ENCODE results near the gene MRPL58. TPM values are rescaled to one million over a fixed set of nuclear protein-coding genes. Genes with fewer than 3 reads are reported as not detected.

MRPL58 gene
- total RNA-seq, 2 experiments from 2014 or later, result 53.6 to 62.4 TPM

GRCh38 chr17:75048249-75048878 lies 35.9 kb downstream of the MRPL58 start:
- ChIA-PET CTCF (interaction anchor here (0.8 to 2.1 kb wide), 7 partner anchors 12 to 153 kb away, joined by 3 to 11 read pairs (median 5); partner anchors contain the start of gene NT5C), POLR2A (interaction anchor here (0.6 to 1.6 kb wide), 6 partner anchors 8 to 487 kb away, joined by 3 to 9 read pairs (median 4); partner anchors contain the start of gene ARMC7)
- H3K27me3 Mint-ChIP-seq, result no peaks in the 10 kb centered on the region
- no peak for TF ChIP-seq CTCF (IDR thresholded peaks at IDR 0.05)
- H3K27ac Mint-ChIP-seq, result peak overlapping the region; percentile 90
- DNase-seq, result no peak
- no peak for ATAC-seq
- H3K36me3 Mint-ChIP-seq (ENCODE audit: low read depth), result peaks cover 10% of the 10 kb centered on the region
- intact Hi-C loops (cut with micrococcal nuclease), result no loop called here
- no peaks in the 10 kb centered on the region for H3K9me3 Mint-ChIP-seq
- peak overlapping the region; percentile 98 for H3K4me3 Mint-ChIP-seq
- peaks cover 40% of the 10 kb centered on the region for H3K4me1 Mint-ChIP-seq (ENCODE audit: low read depth)

GRCh38 chr17:75049057-75049456 lies 36.6 kb downstream of the MRPL58 start:
- H3K36me3 Mint-ChIP-seq (ENCODE audit: low read depth), result peaks cover 11% of the 10 kb centered on the region
- no peak for DNase-seq
- no peak for ATAC-seq
- no peak for TF ChIP-seq CTCF (IDR thresholded peaks at IDR 0.05)
- CTCF ChIA-PET, result interaction anchor here (0.8 to 2.1 kb wide), 7 partner anchors 11 to 152 kb away, joined by 3 to 11 read pairs (median 5); partner anchors contain the start of gene NT5C
- POLR2A ChIA-PET, result interaction anchor here (0.6 to 1.6 kb wide), 5 partner anchors 9 to 486 kb away, joined by 3 to 9 read pairs (median 4); partner anchors contain the start of gene ARMC7
- H3K4me3 Mint-ChIP-seq, result no peak overlapping the region
- peaks cover 37% of the 10 kb centered on the region for H3K4me1 Mint-ChIP-seq (ENCODE audit: low read depth)
- H3K27me3 Mint-ChIP-seq, result no peaks in the 10 kb centered on the region
- intact Hi-C loops (cut with micrococcal nuclease), result no loop called here
- no peaks in the 10 kb centered on the region for H3K9me3 Mint-ChIP-seq
- no peak overlapping the region for H3K27ac Mint-ChIP-seq

GRCh38 chr17:75049706-75050105 lies 37.2 kb downstream of the MRPL58 start:
- ChIA-PET POLR2A (interaction anchor here (1.5 kb wide), 1 partner anchor 9 kb away, joined by 5 read pairs; no protein-coding TSS in a partner anchor), CTCF (interaction anchor here (1.8 to 2.1 kb wide), 2 partner anchors 82 to 152 kb away, joined by 7 to 11 read pairs; partner anchors contain the start of gene NT5C)
- no peaks in the 10 kb centered on the region for H3K27me3 Mint-ChIP-seq
- H3K4me3 Mint-ChIP-seq, result no peak overlapping the region
- no peak for DNase-seq
- peaks cover 14% of the 10 kb centered on the region for H3K36me3 Mint-ChIP-seq (ENCODE audit: low read depth)
- TF ChIP-seq CTCF (IDR thresholded peaks at IDR 0.05), result no peak
- no peak overlapping the region for H3K27ac Mint-ChIP-seq
- H3K9me3 Mint-ChIP-seq, result no peaks in the 10 kb centered on the region
- H3K4me1 Mint-ChIP-seq (ENCODE audit: low read depth), result peaks cover 34% of the 10 kb centered on the region
- intact Hi-C loops (cut with micrococcal nuclease), result no loop called here
- no peak for ATAC-seq

- no peak overlapping the region for H3K4me3 Mint-ChIP-seq
- peaks cover 26% of the 10 kb centered on the region for H3K4me1 Mint-ChIP-seq (ENCODE audit: low read depth)
- no peak overlapping the region for H3K27ac Mint-ChIP-seq
- DNase-seq (no peak), ATAC-seq (no peak)
- ChIA-PET POLR2A (interaction anchor here (1.3 kb wide), 1 partner anchor 72 kb away, joined by 3 read pairs; no protein-coding TSS in a partner anchor), CTCF (no interaction called here)
- no peaks in the 10 kb centered on the region for H3K27me3 Mint-ChIP-seq
- intact Hi-C loops (cut with micrococcal nuclease), result no loop called here
- H3K9me3 Mint-ChIP-seq, result no peaks in the 10 kb centered on the region
- peaks cover 17% of the 10 kb centered on the region for H3K36me3 Mint-ChIP-seq (ENCODE audit: low read depth)
- no peak for TF ChIP-seq CTCF (IDR thresholded peaks at IDR 0.05)
Observed at GRCh38 chr17:75051941-75052340, 39.5 kb downstream of the MRPL58 start.

Measured in activated CD8-positive, alpha-beta T cell treated with anti-CD3 and anti-CD28 coated beads for 36 hours (primary cell).